ENCODE measurements around the gene RPS27L.

The RPS27L gene

GRCh38 chr15:63157118-63157843 lies at the start of gene RPS27L:
Gene RPS27L (minus strand): TSS chr15:63157477. CDS start chr15:63157405, 72 bp downstream.
- peak; percentile 81 to 92 for DNase-seq

- DNase-seq: no peak
These were observed 48.8 kb upstream of the RPS27L start for GRCh38 chr15:63206079-63206478.

- DNase-seq: no peak
These were observed 46.3 kb upstream of the RPS27L start for GRCh38 chr15:63203451-63204090.

GRCh38 chr15:63202861-63203260 lies 45.6 kb upstream of the RPS27L start:
- no peak for DNase-seq

GRCh38 chr15:63200464-63201249 lies 43.4 kb upstream of the RPS27L start:
- no peak for DNase-seq

- no peak for DNase-seq
These were observed 41.3 kb upstream of the RPS27L start for GRCh38 chr15:63198371-63199250.

- DNase-seq: no peak
These were observed 40.3 kb upstream of the RPS27L start for GRCh38 chr15:63197626-63198025.

GRCh38 chr15:63196842-63197241 lies 39.6 kb upstream of the RPS27L start:
- no peak for DNase-seq

- no peak for DNase-seq
These were observed 38.3 kb upstream of the RPS27L start for GRCh38 chr15:63195569-63196015.

- no peak for DNase-seq
These were observed 37.7 kb upstream of the RPS27L start for GRCh38 chr15:63194880-63195568.

GRCh38 chr15:63194302-63194701 lies 37.0 kb upstream of the RPS27L start:
- no peak for DNase-seq

- DNase-seq: no peak
These were observed 35.4 kb upstream of the RPS27L start for GRCh38 chr15:63192619-63193206.

GRCh38 chr15:63191895-63192618 lies 34.8 kb upstream of the RPS27L start:
- DNase-seq: no peak

- no peak for DNase-seq
These were observed 33.7 kb upstream of the RPS27L start for GRCh38 chr15:63190769-63191649.

GRCh38 chr15:63189941-63190768 lies 32.9 kb upstream of the RPS27L start:
- DNase-seq: no peak

GRCh38 chr15:63188926-63189871 lies 31.9 kb upstream of the RPS27L start, which contains the start of gene RAB8B:
Gene RAB8B (plus strand): TSS chr15:63189606. CDS start chr15:63189625, 19 bp downstream.
- DNase-seq: peak; percentile 94 to 97

- DNase-seq: no peak
These were observed 31.1 kb upstream of the RPS27L start for GRCh38 chr15:63188247-63188925.
